GM23248 (cell line): ENCODE measurements around the gene LRWD1. TPM values are rescaled to one million over a fixed set of nuclear protein-coding genes. Genes with fewer than 3 reads are reported as not detected.
"Not testable (repeated sequence)": the region's sequence is repeated elsewhere in the genome, so short reads cannot be mapped to it uniquely, and the experiment has no call there.

ENCODE experiments used
- DNase-seq: peaks from one replicate; pipeline ENCODE4 v3.0.0-alpha.2; 2015
- H2AFZ ChIP-seq: fragments of 200-600 bp; sonication (generic); 2 replicates; pipeline ENCODE4 v1.6.1; 2016; ENCODE audit warnings: antibody characterized with exemption
- H3F3A ChIP-seq: fragments of 200-600 bp; sonication (generic); 2 replicates; pipeline ENCODE4 v1.6.1; 2016; ENCODE audit warnings: mild to moderate bottlenecking, antibody characterized with exemption, mixed run types; ENCODE audit not compliant: insufficient read depth
- H3K27ac ChIP-seq: fragments of 200-600 bp; sonication (generic); 2 replicates; pipeline ENCODE4 v1.5.1; 2016; ENCODE audit warnings: mild to moderate bottlenecking
- H3K27me3 ChIP-seq: fragments of 200-600 bp; sonication (generic); replicated peaks from 2 replicates; pipeline ENCODE4 v1.6.1; 2016; ENCODE audit warnings: mild to moderate bottlenecking; ENCODE audit not compliant: insufficient read depth
- H3K36me3 ChIP-seq: fragments of 200-600 bp; sonication (generic); 2 replicates; pipeline ENCODE4 v1.6.1; 2016; ENCODE audit warnings: low read depth, mild to moderate bottlenecking
- H3K4me1 ChIP-seq: fragments of 200-600 bp; sonication (generic); 2 replicates; pipeline ENCODE4 v1.6.1; 2016; ENCODE audit warnings: mild to moderate bottlenecking; ENCODE audit not compliant: insufficient read depth
- H3K4me2 ChIP-seq: fragments of 200-600 bp; sonication (generic); one replicate; pipeline ENCODE4 v1.6.1; 2016; ENCODE audit warnings: mild to moderate bottlenecking; ENCODE audit not compliant: unreplicated experiment
- H3K4me3 ChIP-seq: fragments of 200-600 bp; sonication (generic); 2 replicates; pipeline ENCODE4 v1.5.1; 2016; ENCODE audit warnings: mild to moderate bottlenecking
- H3K79me2 ChIP-seq: fragments of 200-600 bp; sonication (generic); 2 replicates; pipeline ENCODE4 v1.6.1; 2016; ENCODE audit warnings: mild to moderate bottlenecking; ENCODE audit not compliant: insufficient read depth
- H3K9ac ChIP-seq: fragments of 200-600 bp; sonication (generic); 2 replicates; pipeline ENCODE4 v1.6.1; 2016; ENCODE audit warnings: mild to moderate bottlenecking
- H3K9me2 ChIP-seq: fragments of 200-600 bp; sonication (generic); 2 replicates; pipeline ENCODE4 v1.6.1; 2016; ENCODE audit warnings: mixed run types, mild to moderate bottlenecking, moderate library complexity; ENCODE audit not compliant: insufficient read depth
- H3K9me3 ChIP-seq: fragments of 200-600 bp; sonication (generic); one replicate; pipeline ENCODE4 v1.6.1; 2017; ENCODE audit warnings: low read depth
- H4K20me1 ChIP-seq: fragments of 200-600 bp; sonication (generic); 2 replicates; pipeline ENCODE4 v1.6.0; 2016; ENCODE audit not compliant: insufficient read depth
- EZH2 ChIP-seq: fragments of 200-600 bp; sonication (generic); IDR thresholded peaks from 2 replicates; pipeline ENCODE4 v1.6.1; 2018; ENCODE audit warnings: antibody characterized with exemption, mild to moderate bottlenecking; ENCODE audit not compliant: insufficient read depth, poor library complexity, severe bottlenecking
- EZH2phosphoT487 ChIP-seq: fragments of 200-600 bp; sonication (generic); IDR thresholded peaks from 2 replicates; pipeline ENCODE4 v1.6.1; 2018; ENCODE audit warnings: antibody characterized with exemption, moderate library complexity, mild to moderate bottlenecking, low read depth; ENCODE audit not compliant: insufficient read depth
- WGBS, 2 experiments: methylation state at CpG; one replicate each; pipeline ENCODE4 v1.1.6; 2015 to 2017; ENCODE audit warnings: low lambda C conversion rate in 2 of 2, low coverage in 1 of 2; ENCODE audit errors: missing lambda C conversion rate in 2 of 2; 5-methylcytosine and 5-hydroxymethylcytosine counted together
- in situ Hi-C: fragments of 300-500 bp; cut with MboI; formaldehyde crosslinking; loops from 2 replicates; pipeline ENCODE4 v1.15.0; 2020
- polyA plus RNA-seq: library from polyadenylated mRNA; unstranded; fragments of >200 nt; fragmentation: Nextera tagmentation; extraction: Ambion mirVana; gene quantifications from 2 replicates; pipeline ENCODE4 v1.2.1, GENCODE V29; 2016
- total RNA-seq: library from RNA; depleted of rRNA; stranded (reverse); fragments of >200 nt; shearing (Covaris generic); gene quantifications from 2 replicates; pipeline ENCODE4 v1.2.3, GENCODE V29; 2014

LRWD1 gene
- total and polyA plus RNA-seq, 2 experiments from 2014 or later: 15.3 to 18.3 TPM

DNA sequence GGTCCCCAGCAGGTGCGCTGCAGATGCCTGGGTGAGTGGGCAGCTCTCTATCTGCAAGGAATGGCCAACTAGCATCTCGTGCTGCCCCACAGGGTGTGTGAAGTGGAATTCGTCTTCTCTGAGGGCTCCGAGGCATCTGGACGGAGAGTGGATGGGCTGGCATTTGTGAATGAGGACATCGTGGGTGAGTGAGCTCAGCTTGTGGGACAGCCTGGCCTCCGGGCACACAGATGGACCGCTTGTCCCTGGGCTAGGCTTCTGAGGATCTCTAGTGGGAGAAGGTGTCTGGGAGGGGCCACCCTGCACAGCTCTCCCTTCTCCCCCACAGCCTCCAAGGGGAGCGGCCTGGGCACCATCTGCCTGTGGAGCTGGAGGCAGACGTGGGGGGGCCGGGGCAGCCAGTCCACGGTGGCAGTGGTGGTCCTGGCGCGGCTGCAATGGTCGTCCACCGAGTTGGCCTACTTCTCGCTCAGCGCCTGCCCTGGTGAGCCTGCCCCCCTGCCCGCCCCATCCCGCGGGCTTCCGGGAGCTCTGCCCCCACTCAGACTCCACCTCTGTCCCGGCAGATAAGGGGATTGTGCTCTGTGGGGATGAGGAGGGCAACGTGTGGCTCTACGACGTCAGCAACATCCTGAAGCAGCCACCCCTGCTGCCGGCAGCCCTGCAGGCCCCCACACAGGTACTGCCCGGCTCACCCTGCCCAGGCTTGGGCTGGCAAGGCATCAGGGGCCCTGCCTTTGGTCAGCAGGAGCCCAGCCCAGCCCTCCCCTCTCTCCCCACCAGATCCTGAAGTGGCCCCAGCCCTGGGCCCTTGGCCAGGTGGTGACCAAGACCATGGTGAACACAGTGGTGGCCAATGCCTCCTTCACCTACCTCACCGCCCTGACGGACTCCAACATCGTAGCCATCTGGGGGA is 7.6 kb downstream of the LRWD1 start:
- Histone ChIP-seq H3K9ac (no peak overlapping the region), H3K36me3 (no peaks in the 10 kb centered on the region), H3K27ac (no peak overlapping the region), H3F3A (no peaks in the 10 kb centered on the region), H3K79me2 (no peaks in the 10 kb centered on the region; the same call in 1 of the 2 replicates), H3K4me1 (no peaks in the 10 kb centered on the region), H3K4me2 (no peak overlapping the region), H3K9me3 (no peaks in the 10 kb centered on the region), H4K20me1 (no peaks in the 10 kb centered on the region), H3K4me3 (no peak overlapping the region), H2AFZ (no peak overlapping the region), H3K27me3 (no peaks in the 10 kb centered on the region), H3K9me2 (no peaks in the 10 kb centered on the region)
- in situ Hi-C loops: no loop called here
- no peak for TF ChIP-seq EZH2phosphoT487
- TF ChIP-seq EZH2: no peak
- DNase-seq: no peak
- WGBS, 2 experiments: 77% methylated on average over 28 to 31 of the region's 31 CpGs

GRCh38 chr7:102473271-102473991 is 8.6 kb downstream of the LRWD1 start:
- Histone ChIP-seq H3K9me3 (no peaks in the 10 kb centered on the region), H3K9ac (no peak overlapping the region), H3K79me2 (no peaks in the 10 kb centered on the region; the same call in 1 of the 2 replicates), H3K36me3 (no peaks in the 10 kb centered on the region), H4K20me1 (no peaks in the 10 kb centered on the region), H3K4me3 (no peak overlapping the region), H3K27me3 (no peaks in the 10 kb centered on the region), H3K4me2 (no peak overlapping the region), H3F3A (no peaks in the 10 kb centered on the region), H3K27ac (no peak overlapping the region), H3K9me2 (no peaks in the 10 kb centered on the region), H2AFZ (no peak overlapping the region), H3K4me1 (no peaks in the 10 kb centered on the region)
- no peak for TF ChIP-seq EZH2
- no peak for TF ChIP-seq EZH2phosphoT487
- WGBS, 2 experiments: 82 to 85% methylated on average over 22 to 23 of the region's 23 CpGs
- no peak for DNase-seq
- in situ Hi-C loops: no loop called here

GRCh38 chr7:102474116-102474515 is 9.3 kb downstream of the LRWD1 start:
- H3F3A ChIP-seq, H3K4me2 ChIP-seq, H3K79me2 ChIP-seq, H3K36me3 ChIP-seq, H2AFZ ChIP-seq, H3K4me3 ChIP-seq, H3K27ac ChIP-seq, DNase-seq, H3K27me3 ChIP-seq, H3K9ac ChIP-seq, H3K9me2 ChIP-seq, H4K20me1 ChIP-seq, H3K9me3 ChIP-seq, H3K4me1 ChIP-seq, in situ Hi-C loops: not testable (repeated sequence)
- WGBS, 2 experiments: 82 to 100% methylated on average over 1 to 14 of the region's 14 CpGs

GRCh38 chr7:102474736-102475435 is 10.1 kb downstream of the LRWD1 start:
- H3K9me2 ChIP-seq, H4K20me1 ChIP-seq: not testable (repeated sequence)
- 79 to 83% methylated on average over 11 to 15 of the region's 19 CpGs for WGBS, 2 experiments

GRCh38 chr7:102478314-102479208 is 13.8 kb downstream of the LRWD1 start, which contains the start of gene POLR2J:
Gene POLR2J (minus strand): TSS chr7:102478922. CDS start chr7:102478860, 62 bp downstream.
- H3K36me3 ChIP-seq, H3F3A ChIP-seq, H3K4me1 ChIP-seq, H3K9me2 ChIP-seq, H2AFZ ChIP-seq, H3K79me2 ChIP-seq, H3K27me3 ChIP-seq, H3K4me2 ChIP-seq, in situ Hi-C loops, H3K9me3 ChIP-seq, H4K20me1 ChIP-seq, H3K27ac ChIP-seq: not testable (repeated sequence)
- WGBS, 2 experiments: 1% methylated on average over 24 to 51 of the region's 72 CpGs
- peak; percentile 65 for DNase-seq
- H3K9ac ChIP-seq: peak within 1 kb of the TSS; percentile 78
- H3K4me3 ChIP-seq: peak within 1 kb of the TSS; percentile 67

More at GRCh38 chr7:102474736-102475435, 10.1 kb downstream of the LRWD1 start:
- H3K9ac ChIP-seq, in situ Hi-C loops, H3K4me1 ChIP-seq, DNase-seq, H3K79me2 ChIP-seq, H2AFZ ChIP-seq, H3K4me3 ChIP-seq, H3F3A ChIP-seq, H3K36me3 ChIP-seq, H3K4me2 ChIP-seq, H3K27ac ChIP-seq, H3K27me3 ChIP-seq, H3K9me3 ChIP-seq: not testable (repeated sequence)

DNA sequence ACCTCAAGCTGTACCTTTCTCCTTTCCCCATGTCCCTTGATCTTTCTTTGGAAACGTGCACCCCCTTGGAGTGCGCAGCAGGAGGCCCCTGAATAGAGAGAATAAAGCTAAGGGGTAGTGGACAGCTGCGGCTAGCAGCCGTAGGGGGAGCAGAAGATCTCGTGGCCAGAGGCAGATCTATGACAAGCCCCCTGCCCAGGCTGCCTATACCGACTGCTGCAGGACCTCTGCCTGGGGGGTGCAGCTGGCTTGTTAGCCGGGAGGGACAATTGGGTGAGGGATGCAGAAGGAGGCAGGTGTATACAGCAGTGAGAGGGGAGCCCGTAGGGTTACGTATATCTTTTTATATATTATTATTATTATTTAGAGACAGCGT is 14.4 kb downstream of the LRWD1 start:
- H3K4me3 ChIP-seq, H3F3A ChIP-seq, H3K9me3 ChIP-seq, H3K27me3 ChIP-seq, H3K4me1 ChIP-seq, H3K4me2 ChIP-seq, H2AFZ ChIP-seq, H3K79me2 ChIP-seq, H4K20me1 ChIP-seq, DNase-seq, H3K27ac ChIP-seq, H3K9me2 ChIP-seq, H3K36me3 ChIP-seq, H3K9ac ChIP-seq, in situ Hi-C loops: not testable (repeated sequence)
- WGBS, 2 experiments: no CpG with 5 or more reads among the region's 10 CpGs
